NCI-H2029 treated with DMSO at 0.1 percent for 48 hours (cell line): ENCODE results near the gene GTF2E1.
A peak's percentile ranks its signal among the peaks of the same experiment; 100 is the strongest.
"Not testable (repeated sequence)": the region's sequence is repeated elsewhere in the genome, so short reads cannot be mapped to it uniquely, and the experiment has no call there.

Experiments used
- DNase-seq: peaks from one replicate; lab custom pipeline; 2025; lab: John Stamatoyannopoulos, UW

GTF2E1 gene

DNA sequence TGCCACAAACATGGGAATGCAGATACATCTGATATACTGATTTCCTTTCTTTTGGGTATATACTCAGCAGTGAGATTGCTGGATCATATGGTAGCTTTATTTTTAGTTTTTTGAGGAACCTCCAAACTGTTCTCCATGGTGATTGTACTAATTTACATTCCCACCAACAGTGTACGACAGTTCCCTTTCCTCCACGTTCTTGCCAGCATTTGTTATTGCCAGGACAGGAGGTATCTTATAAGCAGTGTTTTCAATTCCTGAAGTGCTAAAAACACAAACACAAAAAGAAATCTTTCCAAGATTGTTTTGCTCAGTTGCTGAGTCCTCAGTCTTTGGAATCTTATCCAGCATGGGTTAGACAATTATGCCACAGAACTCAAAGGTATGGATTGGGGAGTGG lies 13.5 kb downstream of the GTF2E1 start:
- no peak for DNase-seq

DNA sequence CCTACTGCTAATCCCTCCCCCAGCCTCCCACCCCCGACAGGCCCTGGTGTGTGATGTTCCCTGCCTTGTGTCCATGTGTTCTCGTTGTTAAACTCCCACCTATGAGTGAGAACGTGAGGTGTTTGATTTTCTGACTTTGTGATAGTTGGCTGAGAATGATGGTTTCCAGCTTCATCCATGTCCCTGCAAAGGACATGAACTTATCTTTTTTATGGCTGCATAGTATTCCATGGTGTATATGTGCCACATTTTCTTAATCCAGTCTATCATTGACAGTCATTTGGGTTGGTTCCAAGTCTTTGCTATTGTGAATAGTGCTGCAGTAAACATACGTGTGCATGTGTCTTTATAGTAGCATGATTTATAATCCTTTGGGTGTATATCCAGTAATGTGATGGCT lies 16.0 kb downstream of the GTF2E1 start:
- DNase-seq: not testable (repeated sequence)

DNA sequence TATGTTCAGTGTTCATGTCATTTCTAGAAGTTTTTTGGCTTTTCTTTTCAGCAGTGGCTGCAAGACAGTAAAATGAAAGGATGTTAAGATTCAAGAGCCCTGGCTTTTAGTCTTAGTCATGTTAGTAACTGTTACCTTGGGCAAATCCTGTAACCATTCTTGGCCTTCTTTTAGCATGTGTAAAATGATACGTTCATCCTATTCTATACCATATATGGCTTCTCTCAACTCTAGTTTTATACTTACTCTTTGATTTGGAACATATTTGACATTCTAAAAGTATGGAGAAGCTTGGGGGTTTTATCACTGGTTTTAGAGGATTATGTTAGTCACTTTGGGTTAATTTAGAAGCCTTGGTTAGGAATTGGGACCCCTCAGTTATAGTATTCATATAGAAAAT lies 20.1 kb downstream of the GTF2E1 start:
- DNase-seq: no peak

DNA sequence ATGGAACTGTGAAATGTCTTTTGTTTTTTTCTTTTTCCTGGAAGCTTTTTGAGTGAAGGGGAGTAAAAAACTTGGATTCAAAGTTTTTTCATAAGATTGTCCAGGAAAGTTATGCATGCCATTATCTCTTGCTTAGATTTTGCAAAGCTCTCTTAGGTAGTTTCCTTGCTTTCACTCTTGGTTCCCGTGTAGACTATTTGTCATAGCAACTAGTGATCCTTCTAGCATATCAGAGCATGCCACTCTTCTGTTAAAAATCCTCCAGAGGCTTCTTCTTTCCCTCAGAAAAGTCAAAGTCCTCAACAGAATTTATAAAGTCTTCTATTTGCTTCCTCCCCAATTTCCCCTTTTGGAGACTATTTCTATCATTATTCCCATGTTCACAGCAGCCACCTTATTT lies 21.1 kb downstream of the GTF2E1 start:
- no peak for DNase-seq

DNA sequence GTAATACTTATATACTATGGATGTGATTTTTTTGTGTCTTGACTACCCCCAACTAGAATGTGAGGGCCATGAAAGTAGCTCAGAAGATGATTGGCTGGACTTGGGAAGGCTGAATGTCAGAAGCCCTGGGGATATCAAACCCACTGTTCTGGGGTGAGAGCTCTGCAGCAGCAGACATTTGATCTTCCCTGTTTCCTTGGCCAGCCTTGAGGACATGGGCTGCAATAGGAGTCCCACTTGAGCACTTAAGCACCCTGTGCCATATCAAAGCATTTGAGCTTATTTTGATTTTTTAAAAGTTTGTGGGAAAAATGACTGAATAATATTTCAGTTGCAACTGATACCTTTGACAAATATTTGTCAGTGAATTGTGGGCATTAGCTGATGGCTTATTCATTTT lies 21.7 kb downstream of the GTF2E1 start:
- peak; percentile 12 for DNase-seq

DNA sequence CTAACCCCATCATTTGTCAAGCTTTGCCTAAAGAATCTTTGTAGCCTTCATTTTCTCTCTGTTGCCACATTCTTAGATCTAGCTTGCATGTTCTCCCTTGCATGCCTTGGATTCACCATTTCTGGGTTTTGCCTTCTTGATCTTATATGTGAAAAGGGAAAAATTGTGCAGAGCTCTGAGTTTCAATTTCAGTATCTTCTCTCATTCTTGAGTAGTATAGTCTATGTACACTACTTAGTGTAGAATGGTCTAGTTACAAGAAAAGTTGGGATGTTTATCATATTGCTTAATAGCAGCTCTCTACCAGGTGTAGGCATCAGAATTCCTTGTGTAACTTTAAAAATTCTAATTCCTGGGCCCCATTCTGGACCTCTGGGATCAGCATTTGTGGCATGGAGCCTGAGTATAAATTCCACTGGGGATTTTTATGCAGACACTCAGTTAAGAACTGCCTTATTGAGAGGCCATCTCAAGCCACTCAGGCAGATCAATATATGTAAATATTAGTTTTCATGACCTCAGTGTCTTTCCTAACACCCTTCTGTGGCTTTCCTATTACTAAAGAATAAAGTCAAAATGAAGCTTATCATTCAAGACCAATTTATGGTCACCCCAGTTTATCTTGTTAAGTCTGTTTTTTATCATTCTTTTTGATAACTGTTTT lies 23.4 kb downstream of the GTF2E1 start:
- DNase-seq: no peak

DNA sequence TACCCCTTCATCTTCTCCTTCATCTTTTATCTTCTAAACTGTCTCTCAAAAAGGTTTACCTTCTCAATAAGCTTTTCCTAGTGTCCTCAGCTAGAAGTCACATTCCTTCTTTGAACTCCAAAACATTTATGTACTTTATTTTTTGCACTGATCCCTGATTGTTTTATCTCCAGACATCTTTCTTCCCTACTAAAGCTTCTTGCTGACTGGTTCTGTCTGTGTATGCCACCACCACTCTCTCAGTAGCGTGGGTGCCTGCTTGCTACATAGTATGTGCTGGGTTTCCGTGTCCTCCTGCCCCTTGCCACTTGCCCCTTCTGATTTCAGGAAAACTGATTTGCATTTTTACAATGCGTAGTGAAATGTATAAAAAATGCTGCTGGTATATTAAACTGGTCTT lies 24.0 kb downstream of the GTF2E1 start:
- DNase-seq: no peak

DNA sequence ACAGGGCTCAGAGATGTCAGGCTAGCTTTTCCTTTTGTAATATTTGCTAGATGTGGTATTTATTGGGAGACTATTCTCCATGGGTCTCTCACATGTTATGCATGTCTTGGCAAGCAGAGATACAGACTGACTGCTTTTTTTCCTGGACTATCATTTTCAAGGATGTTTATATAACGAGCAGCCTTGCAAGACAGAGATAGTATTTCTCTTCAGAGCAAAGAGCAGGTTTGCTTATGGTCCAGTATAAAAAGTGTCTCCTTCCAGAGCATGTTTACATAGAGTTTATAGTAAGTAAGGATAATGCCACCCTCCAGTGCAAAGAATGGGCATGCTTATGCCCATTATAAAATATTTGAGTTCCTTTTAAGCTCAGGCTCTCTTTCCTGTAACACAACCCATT lies 24.6 kb downstream of the GTF2E1 start:
- no peak for DNase-seq

DNA sequence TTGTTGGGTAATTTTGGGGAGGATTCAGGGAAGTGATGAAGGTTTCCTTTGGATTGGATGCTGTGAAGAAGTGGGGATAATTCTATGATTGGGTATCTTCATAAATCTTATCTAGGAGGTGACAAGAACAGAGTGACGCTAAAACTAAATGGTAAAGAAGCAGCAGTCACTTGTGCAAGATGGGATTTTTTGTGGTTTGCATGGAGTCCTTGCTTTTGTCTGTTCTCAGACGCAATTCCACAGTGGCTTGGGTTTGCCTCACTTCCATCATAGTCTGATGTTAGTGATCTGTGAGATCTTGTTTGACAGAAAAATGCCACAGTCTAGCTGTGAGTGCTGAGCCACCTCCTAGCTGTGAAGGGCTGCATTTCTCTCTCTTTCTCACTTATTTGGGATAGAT lies 26.9 kb downstream of the GTF2E1 start:
- no peak for DNase-seq

DNA sequence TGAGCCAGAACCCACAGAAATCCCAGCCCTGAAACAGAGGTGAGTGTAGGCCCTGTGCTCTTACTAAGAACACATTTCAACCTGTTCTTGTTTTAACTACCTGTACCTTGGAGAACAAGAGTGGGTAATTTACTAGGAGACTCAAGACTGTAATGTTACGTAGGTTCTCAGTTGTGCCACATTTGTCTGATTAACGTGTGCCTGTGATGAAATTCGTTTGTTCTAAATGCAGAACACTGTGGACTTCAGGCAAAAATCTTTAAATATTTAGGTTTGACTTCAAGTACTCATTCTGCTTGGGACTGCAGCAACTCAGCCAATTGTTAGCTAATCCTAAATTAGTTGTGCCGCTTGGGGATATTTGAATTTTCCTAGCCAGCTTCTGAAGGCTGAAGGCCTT lies 28.3 kb downstream of the GTF2E1 start:
- DNase-seq: no peak

DNA sequence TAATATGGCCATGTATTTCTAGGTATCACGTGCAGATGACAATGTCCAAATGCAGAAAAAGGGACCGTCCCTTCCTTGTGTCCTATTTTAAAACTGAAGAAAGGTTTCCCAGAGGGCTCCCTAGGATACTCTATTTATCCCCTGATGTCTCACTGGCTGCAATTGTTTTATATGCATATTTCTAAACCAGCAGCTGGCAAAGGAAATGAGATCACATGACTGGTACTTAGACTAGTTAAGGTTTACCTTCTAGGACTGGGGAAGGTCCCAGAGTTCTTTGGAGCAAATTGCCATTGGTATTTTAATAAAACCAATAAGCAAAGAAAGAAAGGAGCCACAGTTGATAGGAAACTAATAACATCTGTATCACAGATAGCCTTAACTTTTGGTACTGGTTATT lies 29.5 kb downstream of the GTF2E1 start:
- no peak for DNase-seq

DNA sequence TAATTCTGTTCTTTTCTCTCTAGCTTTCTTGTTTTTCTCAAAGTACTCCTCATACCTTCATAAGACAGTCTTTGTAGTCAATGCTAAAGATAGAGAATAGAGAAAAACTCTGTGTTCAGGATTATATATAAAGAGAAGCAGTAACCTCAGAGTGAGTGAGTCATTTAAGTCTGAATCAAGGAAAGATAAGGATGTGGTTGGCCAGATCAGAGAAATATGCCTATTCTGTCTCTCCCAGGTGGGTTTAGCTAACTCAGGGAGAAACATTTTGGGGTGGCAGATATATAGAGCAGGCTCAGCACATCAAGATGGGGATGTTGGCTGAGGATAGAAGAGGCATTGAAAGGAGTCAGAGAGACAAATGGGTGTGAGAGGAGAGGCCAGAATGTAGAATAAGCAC lies 31.4 kb downstream of the GTF2E1 start:
- DNase-seq: no peak

DNA sequence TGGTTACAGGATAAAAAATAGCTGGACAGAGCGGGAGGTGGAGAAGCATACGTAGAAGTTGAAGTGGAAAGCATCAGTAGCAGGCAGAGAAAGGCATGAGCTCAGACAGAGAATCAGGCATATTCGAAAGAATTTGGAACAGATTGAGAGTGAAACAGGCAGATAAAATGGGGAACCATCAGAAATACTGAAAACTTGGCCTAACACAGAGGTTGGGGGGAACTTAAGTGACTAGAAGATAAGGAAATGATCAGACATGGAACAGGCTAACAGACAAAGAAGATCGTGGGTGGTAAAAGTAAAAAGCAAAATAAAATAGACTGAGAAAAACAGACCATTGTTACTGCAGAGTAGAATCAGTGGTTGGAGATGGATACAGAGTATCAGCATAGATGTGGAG lies 32.9 kb downstream of the GTF2E1 start:
- no peak for DNase-seq

DNA sequence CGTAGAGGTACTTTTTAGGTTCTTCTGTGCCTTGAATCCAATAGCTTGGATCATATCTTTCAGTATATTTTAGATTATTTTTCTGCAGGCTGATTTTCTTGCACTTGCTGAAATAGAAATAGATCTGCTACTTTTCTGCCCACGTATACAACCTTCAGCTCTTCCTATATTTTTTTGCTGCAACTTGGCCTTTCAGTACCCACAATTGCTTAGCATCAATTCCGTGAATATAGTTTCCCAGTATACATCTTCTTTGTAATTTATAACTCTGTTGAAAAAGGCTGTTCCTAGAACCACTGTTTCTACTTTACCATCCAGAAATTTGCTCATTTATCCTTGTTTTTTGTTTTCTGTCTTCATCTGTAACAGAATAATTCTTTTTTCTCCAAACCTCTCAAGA lies 36.2 kb downstream of the GTF2E1 start:
- DNase-seq: no peak

DNA sequence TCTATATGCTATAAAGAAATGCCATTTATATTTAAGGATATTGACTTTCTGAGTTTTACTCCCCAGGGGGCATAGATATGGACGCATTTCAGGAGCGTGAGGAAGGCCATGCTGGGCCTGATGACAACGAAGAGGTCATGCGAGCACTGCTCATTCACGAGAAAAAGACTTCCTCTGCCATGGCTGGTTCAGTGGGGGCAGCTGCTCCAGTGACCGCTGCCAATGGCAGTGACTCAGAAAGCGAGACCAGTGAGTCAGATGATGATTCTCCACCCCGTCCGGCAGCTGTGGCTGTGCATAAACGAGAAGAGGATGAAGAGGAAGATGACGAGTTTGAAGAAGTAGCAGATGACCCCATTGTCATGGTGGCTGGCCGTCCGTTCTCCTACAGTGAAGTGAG lies 38.4 kb downstream of the GTF2E1 start:
- DNase-seq: no peak

DNA sequence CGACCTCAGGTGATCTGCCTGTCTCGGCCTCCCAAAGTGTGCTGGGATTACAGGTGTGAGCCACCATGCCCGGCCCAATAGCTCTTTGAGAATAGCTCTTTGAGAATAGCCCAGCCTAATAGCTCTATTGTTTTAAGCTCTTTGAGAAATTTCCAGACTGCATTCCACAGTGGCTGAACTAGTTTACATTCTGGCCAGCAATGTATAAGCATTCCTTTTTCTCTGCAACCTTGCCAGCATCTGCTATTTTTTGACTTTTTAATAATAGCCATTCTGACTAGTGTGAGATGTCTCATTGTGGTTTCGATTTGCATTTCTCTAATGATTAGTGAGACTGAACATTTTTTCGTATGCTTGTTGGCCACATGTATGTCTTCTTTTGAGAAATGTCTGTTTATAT lies 43.3 kb downstream of the GTF2E1 start:
- not testable (repeated sequence) for DNase-seq

DNA sequence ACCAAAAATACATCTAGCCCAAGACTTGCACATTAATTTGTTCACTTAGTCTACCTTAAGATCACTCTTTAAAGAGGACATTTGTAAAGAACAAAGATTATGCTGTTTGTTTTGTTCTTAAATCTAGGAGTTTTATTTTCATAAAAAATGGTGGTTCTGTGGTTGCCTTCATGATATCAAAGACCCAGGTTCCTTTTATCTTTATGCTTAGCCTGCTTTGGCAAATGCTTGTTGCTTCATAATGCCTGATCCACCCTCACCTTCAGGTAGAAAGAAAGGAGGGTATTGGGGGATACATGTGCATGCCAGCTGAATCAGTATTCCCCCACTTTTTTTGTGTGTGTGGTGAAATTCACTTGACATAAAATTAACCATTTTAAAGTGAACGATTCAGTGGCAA lies 48.5 kb downstream of the GTF2E1 start:
- DNase-seq: no peak

DNA sequence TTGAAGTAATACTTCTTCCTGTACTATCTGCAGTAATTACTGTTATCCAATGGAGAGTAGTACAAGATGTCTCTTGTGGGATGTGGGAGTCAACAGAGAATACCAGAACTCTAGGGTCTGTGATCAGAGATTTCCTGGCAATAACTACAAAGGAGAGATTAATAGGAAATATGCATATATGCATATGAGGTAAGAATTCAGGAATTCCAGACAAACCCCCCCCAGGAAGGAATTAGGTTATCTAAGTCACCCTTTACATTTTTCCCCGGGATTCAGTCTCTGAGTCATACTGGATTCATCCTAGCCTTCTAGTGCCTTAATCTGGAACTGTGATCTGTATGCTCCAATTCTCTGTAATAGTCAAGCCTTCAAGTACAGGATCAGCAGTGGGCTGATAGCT lies 49.4 kb downstream of the GTF2E1 start:
- DNase-seq: no peak

DNA sequence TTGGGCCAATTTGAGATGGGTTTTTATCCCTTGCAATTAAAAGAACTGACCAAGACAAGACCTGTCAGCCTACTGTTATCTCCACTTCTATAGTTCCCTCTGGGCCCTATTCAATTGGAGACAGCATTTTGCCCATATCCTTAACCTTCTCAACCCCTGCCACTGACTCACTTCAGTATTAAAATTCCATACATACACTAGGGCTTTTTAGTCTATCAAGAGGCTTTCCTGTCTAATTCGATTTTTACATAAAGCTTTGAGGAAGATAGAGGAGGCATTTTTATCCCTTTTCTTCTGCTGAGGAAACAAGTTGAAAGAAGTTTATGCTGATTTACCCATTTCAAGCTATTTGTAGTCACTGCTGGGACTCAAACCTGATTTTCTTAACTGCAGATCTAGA lies 51.1 kb downstream of the GTF2E1 start:
- no peak for DNase-seq

DNA sequence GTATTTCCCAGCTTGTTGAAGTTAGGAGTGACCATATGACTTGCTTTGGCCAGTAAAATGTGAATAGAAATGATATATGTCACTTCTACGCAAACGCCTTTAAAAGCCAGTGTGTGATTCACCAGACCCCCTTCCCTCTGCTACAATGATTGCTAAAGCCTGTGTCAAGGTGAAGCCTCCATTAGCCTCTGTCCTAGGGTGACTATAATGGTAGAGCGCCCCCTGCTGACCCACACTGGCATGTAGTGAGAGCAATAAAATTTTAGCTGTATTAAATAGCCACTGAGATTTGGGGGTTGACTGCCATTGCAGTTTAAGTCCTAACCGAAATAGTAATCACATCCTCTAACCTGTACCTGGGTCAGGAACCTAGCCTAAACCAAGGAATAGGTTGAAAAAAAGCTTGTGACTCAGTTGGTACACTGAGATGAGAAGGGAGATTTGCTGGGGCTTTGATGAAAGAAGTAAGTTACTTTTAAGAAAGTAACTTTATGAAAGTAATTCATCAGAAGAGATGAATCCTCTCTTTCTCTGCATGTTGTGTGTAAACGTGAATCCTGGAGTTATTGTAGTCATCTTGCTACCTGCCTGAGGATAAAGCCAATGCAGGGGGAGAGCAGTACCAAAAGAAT lies 52.6 kb downstream of the GTF2E1 start:
- peak; percentile 30 for DNase-seq

DNA sequence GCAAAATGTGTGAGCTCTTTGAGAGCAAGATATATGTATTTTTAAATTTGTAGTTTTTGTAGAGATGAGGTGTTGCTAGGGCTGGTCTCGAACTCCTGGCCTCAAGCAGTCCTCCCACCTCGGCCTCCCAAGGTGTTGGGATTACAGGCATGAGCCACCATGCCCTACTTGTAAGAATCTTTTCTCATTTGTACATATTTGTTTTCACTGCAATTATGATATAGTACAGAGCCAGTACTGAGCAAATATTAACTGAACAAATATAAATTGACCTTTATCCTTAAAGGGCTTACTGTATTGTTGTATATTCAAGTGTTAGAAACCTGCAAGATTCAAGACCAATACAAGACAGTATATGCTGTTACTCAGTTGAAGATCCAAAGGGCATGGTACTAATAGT lies 53.4 kb downstream of the GTF2E1 start:
- DNase-seq: no peak

DNA sequence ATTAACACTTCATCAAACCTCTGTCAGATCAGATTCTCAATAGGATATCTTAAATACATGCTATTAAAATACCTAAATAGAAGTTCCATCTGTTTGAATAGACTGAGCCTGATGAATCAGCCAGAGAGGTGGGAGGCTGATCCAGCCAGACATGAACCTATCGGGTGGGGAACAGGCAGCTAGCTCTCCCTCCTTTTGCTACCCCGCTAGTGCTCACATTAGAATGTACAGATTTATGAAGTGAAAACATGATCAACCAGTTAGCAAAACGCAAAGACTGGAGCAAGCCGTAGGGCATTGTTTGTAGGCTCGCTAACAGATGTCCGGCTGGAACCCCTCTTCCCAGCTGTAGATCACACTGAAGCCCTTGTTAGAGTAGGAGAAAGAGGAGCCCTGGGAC lies 54.4 kb downstream of the GTF2E1 start:
- no peak for DNase-seq

DNA sequence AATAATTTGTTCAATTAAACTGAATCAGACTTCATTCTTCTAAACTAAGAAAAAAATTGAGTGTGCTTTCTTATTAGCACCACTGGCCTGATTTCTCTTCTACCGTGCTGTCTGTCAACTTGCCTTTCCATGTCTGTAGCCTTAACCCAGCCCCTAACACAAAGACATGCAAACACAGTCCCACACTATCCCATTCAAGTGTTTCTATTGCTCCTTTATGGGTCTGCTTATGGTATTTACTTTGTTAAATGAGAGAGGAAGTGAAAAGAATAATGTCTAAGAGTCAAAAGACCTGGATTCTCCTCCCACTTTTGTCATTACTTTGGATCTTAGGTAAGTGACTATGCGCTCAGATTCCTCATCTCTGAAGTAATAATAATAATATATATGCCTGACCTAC lies 55.3 kb downstream of the GTF2E1 start:
- peak; percentile 7 for DNase-seq

DNA sequence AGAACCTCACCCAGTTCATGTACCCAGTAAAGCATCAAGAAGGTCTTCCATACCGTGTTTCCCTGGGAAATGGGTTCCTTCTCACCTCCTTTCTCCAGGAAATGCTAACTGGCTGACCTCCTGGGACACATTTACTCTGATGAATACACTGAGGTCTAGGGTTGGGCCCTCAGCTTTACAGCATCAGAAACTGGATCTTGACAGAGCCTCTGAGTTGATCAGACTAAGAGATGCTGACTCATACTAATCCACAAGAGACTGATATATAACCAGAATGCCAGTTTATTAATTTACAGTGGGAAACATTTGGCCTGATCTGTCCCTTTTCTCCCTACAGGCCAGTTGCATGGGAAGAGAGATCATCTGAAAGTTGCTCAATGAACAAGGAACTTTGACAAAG lies 55.8 kb downstream of the GTF2E1 start:
- DNase-seq: no peak
